ENCODE results near the gene EIF4G1.

The EIF4G1 gene

DNA sequence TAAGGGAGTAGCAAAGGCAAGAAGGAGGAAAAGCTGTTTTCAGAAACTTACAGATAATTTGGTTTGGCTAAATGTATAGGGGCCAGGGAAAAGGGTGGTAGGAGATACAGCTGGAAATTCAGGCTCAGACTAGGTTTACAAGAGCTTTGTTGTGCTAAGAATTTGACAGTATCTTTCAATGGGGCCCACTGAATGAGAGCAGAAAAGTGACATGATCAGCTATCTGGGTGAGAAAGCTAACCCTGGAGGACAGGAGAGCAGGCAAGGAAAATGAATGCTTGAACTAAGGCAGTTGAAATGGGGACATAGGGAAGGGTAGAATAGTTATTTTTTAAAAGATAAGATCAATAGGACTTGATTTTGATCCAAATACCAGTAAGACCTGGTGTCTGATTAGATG is 2.8 kb upstream of the EIF4G1 start:
- Histone ChIP-seq H3K9me2 (replicated peaks; ENCODE audit: low read depth, low read length) (no peaks in the 10 kb centered on the region), H3K9ac (ENCODE audit: low read depth, low read length, poor library complexity, severe bottlenecking) (no peak overlapping the region), H3K79me2 (ENCODE audit: insufficient read depth, low read length) (peaks cover 21% of the 10 kb centered on the region), H3F3A (ENCODE audit: low read depth) (no peaks in the 10 kb centered on the region), H3K4me3 (ENCODE audit: low read length, poor library complexity, severe bottlenecking) (no peak overlapping the region), H3K27me3 (ENCODE audit: insufficient read depth, low read length, poor library complexity, severe bottlenecking) (no peaks in the 10 kb centered on the region), H3K4me2 (ENCODE audit: low read depth, low read length, poor library complexity, severe bottlenecking) (no peak overlapping the region), H3K4me1 (ENCODE audit: insufficient read depth, low read length, poor library complexity, severe bottlenecking) (peaks cover 5% of the 10 kb centered on the region), H4K20me1 (ENCODE audit: insufficient read depth, low read length, poor library complexity, severe bottlenecking) (peaks cover 20% of the 10 kb centered on the region), H3K36me3 (ENCODE audit: insufficient read depth, low read length) (peaks cover 25% of the 10 kb centered on the region), H3K9me3 (ENCODE audit: insufficient read depth, low read depth, low read length) (no peaks in the 10 kb centered on the region), H2AFZ (ENCODE audit: low read length) (no peak overlapping the region)
- TF ChIP-seq EZH2phosphoT487 (IDR thresholded peaks at IDR 0.05; ENCODE audit: borderline replicate concordance) (no peak), CTCF (conservative IDR thresholded peaks at IDR 0.05; ENCODE audit: low read length) (no peak)

DNA sequence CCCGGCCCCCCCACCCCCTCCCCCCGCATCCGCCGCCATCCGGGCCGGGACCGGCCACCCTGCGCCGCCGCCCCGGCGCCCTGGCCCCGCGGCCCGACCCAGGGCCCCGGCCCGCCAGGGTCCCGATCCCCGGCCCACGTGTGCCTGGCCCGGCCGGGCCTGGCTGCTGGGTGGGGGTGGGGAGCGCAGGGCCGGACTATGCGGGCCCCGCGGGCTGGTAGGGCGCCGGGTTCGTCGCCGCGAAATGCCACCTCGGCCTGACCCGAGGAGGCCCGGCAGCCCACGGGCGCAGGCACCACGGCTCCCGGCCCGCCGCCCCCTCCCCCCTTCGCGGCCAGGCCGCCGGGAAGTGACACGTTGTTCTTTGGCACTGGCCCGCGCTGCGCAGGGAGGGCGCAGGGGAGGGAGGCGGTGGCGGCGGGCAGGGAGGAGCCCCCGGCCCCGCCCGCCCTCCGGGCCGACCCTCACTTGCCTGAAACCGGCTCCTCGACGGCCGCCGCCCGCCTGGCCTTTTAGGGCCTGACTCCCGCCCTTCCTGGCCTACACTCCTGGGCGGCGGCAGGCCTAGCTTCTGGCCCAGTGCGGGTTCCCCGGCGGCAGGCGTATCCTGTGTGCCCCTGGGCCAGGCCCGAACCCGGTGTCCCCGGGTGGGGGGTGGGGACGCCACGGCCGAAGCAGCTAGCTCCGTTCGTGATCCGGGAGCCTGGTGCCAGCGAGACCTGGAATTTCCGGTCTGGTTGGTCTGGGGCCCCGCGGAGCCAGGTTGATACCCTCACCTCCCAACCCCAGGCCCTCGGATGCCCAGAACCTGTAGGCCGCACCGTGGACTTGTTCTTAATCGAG is 515 bp downstream of the EIF4G1 start:
- Histone ChIP-seq H3K27me3 (ENCODE audit: insufficient read depth, low read length, poor library complexity, severe bottlenecking) (no peaks in the 10 kb centered on the region), H3K36me3 (ENCODE audit: insufficient read depth, low read length) (peaks cover 24% of the 10 kb centered on the region; the same call in 1 of the 2 replicates), H3K4me2 (ENCODE audit: low read depth, low read length, poor library complexity, severe bottlenecking) (peak overlapping the region; percentile 99), H3F3A (ENCODE audit: low read depth) (no peaks in the 10 kb centered on the region), H3K9ac (ENCODE audit: low read depth, low read length, poor library complexity, severe bottlenecking) (peak overlapping the region; percentile 98), H3K9me2 (replicated peaks; ENCODE audit: low read depth, low read length) (no peaks in the 10 kb centered on the region), H2AFZ (ENCODE audit: low read length) (no peak overlapping the region), H4K20me1 (ENCODE audit: insufficient read depth, low read length, poor library complexity, severe bottlenecking) (peaks cover 52% of the 10 kb centered on the region), H3K4me3 (ENCODE audit: low read length, poor library complexity, severe bottlenecking) (peak overlapping the region; percentile 100), H3K4me1 (ENCODE audit: insufficient read depth, low read length, poor library complexity, severe bottlenecking) (peaks cover 29% of the 10 kb centered on the region), H3K9me3 (ENCODE audit: insufficient read depth, low read depth, low read length) (no peaks in the 10 kb centered on the region), H3K79me2 (ENCODE audit: insufficient read depth, low read length) (peaks cover 54% of the 10 kb centered on the region)
- TF ChIP-seq CTCF (conservative IDR thresholded peaks at IDR 0.05; ENCODE audit: low read length) (no peak), EZH2phosphoT487 (IDR thresholded peaks at IDR 0.05; ENCODE audit: borderline replicate concordance) (no peak)

- Histone ChIP-seq H3K9ac (ENCODE audit: low read depth, low read length, poor library complexity, severe bottlenecking) (peak overlapping the region; percentile 98), H3K9me3 (ENCODE audit: insufficient read depth, low read depth, low read length) (no peaks in the 10 kb centered on the region), H3K4me2 (ENCODE audit: low read depth, low read length, poor library complexity, severe bottlenecking) (peak overlapping the region; percentile 99), H4K20me1 (ENCODE audit: insufficient read depth, low read length, poor library complexity, severe bottlenecking) (peaks cover 57% of the 10 kb centered on the region), H3K4me3 (ENCODE audit: low read length, poor library complexity, severe bottlenecking) (peak overlapping the region; percentile 100), H3F3A (ENCODE audit: low read depth) (no peaks in the 10 kb centered on the region), H3K27me3 (ENCODE audit: insufficient read depth, low read length, poor library complexity, severe bottlenecking) (no peaks in the 10 kb centered on the region), H3K79me2 (ENCODE audit: insufficient read depth, low read length) (peaks cover 60% of the 10 kb centered on the region), H3K36me3 (ENCODE audit: insufficient read depth, low read length) (peaks cover 27% of the 10 kb centered on the region; the same call in 1 of the 2 replicates), H3K9me2 (replicated peaks; ENCODE audit: low read depth, low read length) (no peaks in the 10 kb centered on the region), H3K4me1 (ENCODE audit: insufficient read depth, low read length, poor library complexity, severe bottlenecking) (peaks cover 29% of the 10 kb centered on the region), H2AFZ (ENCODE audit: low read length) (no peak overlapping the region)
- TF ChIP-seq EZH2phosphoT487 (IDR thresholded peaks at IDR 0.05; ENCODE audit: borderline replicate concordance) (no peak), CTCF (conservative IDR thresholded peaks at IDR 0.05; ENCODE audit: low read length) (no peak)
Observed at GRCh38 chr3:184315543-184315867, 1.1 kb downstream of the EIF4G1 start.
